ENCODE results near the gene MIER2.
"Not testable (repeated sequence)": the region's sequence is repeated elsewhere in the genome, so short reads cannot be mapped to it uniquely, and the experiment has no call there.

The MIER2 gene

GRCh38 chr19:283395-283794 lies 61.2 kb downstream of the MIER2 start:
- no peak for DNase-seq (ENCODE audit: low read depth)

GRCh38 chr19:282501-282900 lies 62.1 kb downstream of the MIER2 start:
- no peak for DNase-seq (ENCODE audit: low read depth)

- no peak for DNase-seq (ENCODE audit: low read depth)
Observed at GRCh38 chr19:281992-282391, 62.6 kb downstream of the MIER2 start.

GRCh38 chr19:281156-281853 lies 63.3 kb downstream of the MIER2 start:
- no peak for DNase-seq (ENCODE audit: low read depth)

- no peak for DNase-seq (ENCODE audit: low read depth)
Observed at GRCh38 chr19:280541-281009, 64.0 kb downstream of the MIER2 start.

- DNase-seq (ENCODE audit: low read depth) = no peak
Observed at GRCh38 chr19:279656-280055, 64.9 kb downstream of the MIER2 start.

- no peak for DNase-seq (ENCODE audit: low read depth)
Observed at GRCh38 chr19:279231-279630, 65.4 kb downstream of the MIER2 start.

GRCh38 chr19:277581-278165 lies 66.9 kb downstream of the MIER2 start:
- DNase-seq (ENCODE audit: low read depth) = no peak

GRCh38 chr19:277131-277530 lies 67.5 kb downstream of the MIER2 start:
- no peak for DNase-seq (ENCODE audit: low read depth)

- no peak for DNase-seq (ENCODE audit: low read depth)
Observed at GRCh38 chr19:275958-276646, 68.5 kb downstream of the MIER2 start.

GRCh38 chr19:275000-275399 lies 69.6 kb downstream of the MIER2 start:
- no peak for DNase-seq (ENCODE audit: low read depth)

- no peak for DNase-seq (ENCODE audit: low read depth)
Observed at GRCh38 chr19:273393-273792, 71.2 kb downstream of the MIER2 start.

GRCh38 chr19:271856-272255 lies 72.7 kb downstream of the MIER2 start:
- DNase-seq (ENCODE audit: low read depth) = no peak

- not testable (repeated sequence) for DNase-seq (ENCODE audit: low read depth)
Observed at GRCh38 chr19:270766-271318, 73.8 kb downstream of the MIER2 start.

- DNase-seq (ENCODE audit: low read depth) = no peak
Observed at GRCh38 chr19:269241-269640, 75.4 kb downstream of the MIER2 start.

GRCh38 chr19:262125-262524 lies 82.5 kb downstream of the MIER2 start:
- no peak for DNase-seq (ENCODE audit: low read depth)

GRCh38 chr19:256804-257203 lies 87.8 kb downstream of the MIER2 start:
- DNase-seq (ENCODE audit: low read depth) = not testable (repeated sequence)
